Activated CD8-positive, alpha-beta memory T cell treated with anti-CD3 and anti-CD28 coated beads, Interleukin-2, amount 50 U/mL, for 1 hour (primary cell): ENCODE measurements around the gene ADGRE3.
"Not testable (repeated sequence)": the region's sequence is repeated elsewhere in the genome, so short reads cannot be mapped to it uniquely, and the experiment has no call there.

ENCODE experiments used
- DNase-seq: peaks from one replicate; pipeline ENCODE4 v3.0.0-alpha.2; 2020; ENCODE audit errors: extremely low read depth

The ADGRE3 gene

DNA sequence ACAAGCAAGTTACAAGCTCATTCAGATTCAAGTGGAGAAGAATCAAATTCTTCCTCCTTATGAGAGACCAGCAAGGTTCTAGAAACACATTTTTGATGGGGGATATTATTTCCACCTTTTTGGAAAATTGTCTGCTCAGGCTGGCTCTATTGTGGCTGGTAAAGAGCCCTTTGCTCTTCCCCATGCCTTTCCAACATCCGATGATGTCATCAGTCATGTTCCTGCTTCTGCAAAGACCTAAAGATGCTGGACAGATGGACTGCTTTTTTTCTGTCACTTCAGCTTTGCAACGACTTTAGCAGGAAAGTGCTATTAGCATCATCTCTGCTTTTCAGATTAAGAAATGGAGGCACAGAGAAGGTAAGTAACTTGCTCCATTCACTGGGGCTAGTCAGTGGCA, 4.2 kb downstream of the ADGRE3 start:
- DNase-seq = no peak

DNA sequence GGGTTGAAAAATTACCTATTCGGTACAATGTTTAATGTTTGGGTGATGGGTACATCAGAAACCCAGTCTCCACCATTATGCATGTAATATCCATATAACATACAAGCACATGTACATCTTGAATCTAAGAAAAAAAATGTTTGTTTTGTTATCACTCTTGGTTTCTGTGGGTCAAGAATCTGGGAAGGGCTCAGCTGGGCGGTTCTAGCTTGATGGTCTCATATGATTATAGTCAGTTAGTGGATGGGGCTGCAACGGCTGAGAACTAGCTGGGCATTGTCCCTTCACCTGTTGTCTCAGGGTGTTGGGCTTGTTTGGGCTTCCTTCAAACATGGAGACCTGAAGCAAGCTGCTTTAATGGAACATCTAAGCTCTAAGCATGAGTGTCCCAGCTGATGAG, 4.7 kb downstream of the ADGRE3 start:
- DNase-seq = no peak

GRCh38 chr19:14661372-14661924, 13.2 kb downstream of the ADGRE3 start:
- DNase-seq = no peak

DNA sequence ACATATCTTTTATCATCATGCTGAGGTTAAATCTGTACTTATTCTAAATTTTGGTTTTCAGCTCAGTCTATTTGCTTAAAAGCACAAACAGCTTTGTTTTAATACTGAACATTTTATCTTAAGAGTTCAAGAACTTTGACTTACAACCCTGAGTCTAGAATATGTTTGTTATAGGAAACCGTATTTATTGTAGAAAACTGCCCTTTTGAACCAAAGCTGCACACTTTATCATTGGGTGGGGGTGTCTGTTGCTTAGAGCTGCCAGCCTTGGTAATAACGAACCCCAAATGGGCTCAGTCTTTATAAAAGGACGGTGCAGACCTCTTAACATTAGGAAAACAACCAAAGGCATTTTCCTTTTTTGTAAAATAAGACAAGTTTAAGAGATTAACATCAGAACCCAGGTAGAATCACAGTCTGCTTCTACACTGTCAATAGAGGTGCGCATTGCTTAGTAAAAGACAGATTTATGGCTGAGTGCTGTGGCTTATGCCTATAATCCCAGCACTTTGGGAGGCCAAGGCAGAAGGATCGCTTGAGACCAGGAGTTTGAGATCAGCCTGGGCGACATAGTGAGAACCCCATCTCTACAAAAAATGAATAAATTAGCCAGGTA, 14.7 kb downstream of the ADGRE3 start:
- no peak for DNase-seq

GRCh38 chr19:14655726-14656125, 18.9 kb downstream of the ADGRE3 start:
- no peak for DNase-seq

DNA sequence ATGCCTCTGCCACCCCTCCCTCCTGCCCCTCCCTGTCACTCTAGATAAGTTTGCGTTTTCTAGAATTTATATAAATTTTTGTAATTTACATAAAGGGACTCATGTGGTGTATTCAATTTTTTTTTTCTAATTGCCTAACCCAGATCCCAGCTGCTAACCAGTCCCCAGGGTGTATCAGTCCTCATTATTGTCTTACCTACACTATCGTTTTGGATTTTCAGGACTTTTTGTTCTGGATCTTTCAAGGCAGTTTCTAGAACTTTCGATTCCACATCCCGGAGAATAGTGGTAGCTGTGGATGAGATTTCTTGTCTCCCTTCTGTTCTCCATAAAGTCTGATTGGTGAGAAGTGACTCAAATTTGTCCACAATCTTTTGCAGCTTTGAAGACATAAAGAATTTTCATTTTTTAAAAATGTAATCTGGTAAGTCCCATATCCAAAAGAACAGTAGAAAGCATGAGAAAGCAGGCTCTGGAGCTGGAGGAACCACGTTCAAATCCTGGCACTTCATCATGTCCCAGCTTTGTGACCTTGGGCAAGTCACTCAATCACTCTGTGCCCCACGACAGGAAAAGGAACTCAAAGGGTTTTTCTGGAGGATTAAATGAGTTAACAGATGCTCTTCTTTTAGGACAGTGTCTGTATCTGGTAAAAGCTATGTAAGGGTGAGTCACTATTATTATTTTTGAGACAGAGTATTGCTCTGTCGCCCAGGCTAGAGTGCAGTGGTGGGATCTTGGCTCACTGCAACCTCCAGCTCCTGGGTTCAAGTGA, 19.7 kb downstream of the ADGRE3 start:
- no peak for DNase-seq

GRCh38 chr19:14650161-14650560, 24.5 kb downstream of the ADGRE3 start:
- no peak for DNase-seq

DNA sequence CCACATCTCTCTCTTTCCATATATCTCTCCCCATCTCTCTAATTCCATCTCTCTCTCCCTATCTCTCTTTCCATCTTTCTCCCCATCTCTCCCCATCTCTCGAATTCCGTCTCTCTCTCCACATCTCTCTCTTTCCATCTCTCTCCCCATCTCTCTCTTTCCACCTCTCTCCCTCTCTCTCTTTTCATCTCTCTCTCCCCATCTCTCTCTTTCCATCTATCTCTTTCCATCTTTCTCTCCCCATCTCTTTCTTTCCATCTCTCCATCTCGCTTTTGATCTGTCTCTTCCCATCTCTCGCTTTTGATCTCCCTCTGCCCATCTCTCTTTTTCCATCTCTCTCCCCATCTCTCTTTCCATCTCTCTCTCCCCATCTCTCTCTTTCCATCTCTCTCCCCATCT, 25.6 kb downstream of the ADGRE3 start:
- no peak for DNase-seq

GRCh38 chr19:14648506-14648905, 26.1 kb downstream of the ADGRE3 start:
- DNase-seq = no peak

DNA sequence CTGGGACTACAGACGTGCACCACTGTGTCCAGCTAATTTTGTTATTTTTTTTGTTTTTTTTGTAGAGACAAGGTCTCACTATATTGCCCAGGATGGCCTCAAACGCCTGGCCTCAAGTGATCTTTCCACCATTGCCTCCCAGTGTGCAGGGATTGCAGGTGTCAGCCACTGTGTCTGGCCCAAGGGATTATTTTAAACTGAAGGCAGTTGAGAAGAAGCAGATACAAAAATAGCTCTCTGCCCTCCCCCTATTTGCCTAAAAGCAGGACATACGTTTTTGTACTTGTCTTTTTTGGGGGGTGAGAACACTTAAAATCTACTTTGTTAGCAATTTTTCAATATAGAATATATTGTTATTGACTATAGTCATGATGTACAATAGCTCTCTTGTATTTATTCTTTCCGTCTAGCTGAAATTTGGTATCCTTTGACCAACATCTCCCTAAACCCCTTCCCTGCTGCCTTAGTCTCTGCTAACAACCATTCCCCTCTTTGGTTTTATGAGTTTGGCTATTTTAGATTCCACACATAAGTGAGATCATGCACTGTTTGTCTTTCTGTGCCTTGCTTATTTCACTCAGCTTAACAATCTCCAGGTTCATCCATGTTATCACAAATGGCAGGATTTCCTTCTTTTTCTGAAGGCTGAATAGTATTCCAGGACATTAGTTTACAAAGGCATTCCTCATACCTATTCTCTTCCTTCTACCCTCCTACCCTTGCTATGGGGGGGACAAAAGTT, 34.9 kb downstream of the ADGRE3 start:
- no peak for DNase-seq

GRCh38 chr19:14632286-14632685, 42.4 kb downstream of the ADGRE3 start:
- DNase-seq = no peak

DNA sequence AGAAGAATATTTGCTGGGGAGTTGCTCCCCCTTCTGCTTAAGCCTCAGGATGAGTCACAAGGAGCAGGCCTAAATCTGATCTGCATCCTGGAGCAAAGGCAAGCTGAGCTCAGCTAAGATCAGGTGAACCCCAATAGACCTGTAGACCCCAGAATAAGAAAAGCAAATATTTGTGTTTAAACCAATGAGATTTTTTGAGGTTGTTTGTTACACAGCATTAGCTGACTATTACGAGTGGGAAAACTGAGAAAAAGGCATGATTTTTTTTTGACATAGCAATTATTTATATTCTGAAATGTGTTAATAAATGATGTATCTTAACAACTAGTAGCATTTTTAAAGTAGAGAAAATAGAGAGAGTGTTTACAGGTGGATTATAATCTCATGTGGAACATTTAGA, 45.1 kb downstream of the ADGRE3 start:
- DNase-seq = no peak

DNA sequence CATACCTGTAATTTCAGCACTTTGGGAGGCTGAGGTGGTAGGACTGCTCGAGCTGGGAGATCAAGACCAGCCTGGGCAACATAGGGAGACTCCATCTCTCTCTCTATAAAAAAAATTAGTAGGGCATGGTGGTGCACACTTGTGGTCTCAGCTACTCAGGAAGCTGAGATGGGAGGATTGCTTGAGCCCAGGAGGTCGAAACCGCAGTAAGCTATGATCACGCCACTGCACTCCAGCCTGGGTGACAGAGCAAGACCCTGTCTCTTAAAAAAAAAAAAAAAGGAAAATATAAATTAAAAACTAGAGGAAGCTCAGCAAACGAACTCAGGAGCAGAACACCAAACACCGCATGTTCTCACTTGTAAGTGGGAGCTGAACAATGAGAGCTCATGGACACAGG, 50.2 kb downstream of the ADGRE3 start:
- DNase-seq = not testable (repeated sequence)

- DNase-seq = no peak
Measured at GRCh38 chr19:14619404-14619803, 55.2 kb downstream of the ADGRE3 start.

- no peak for DNase-seq
Measured at GRCh38 chr19:14616407-14616806, 58.2 kb downstream of the ADGRE3 start.

GRCh38 chr19:14615623-14616022, 59.0 kb downstream of the ADGRE3 start:
- no peak for DNase-seq

DNA sequence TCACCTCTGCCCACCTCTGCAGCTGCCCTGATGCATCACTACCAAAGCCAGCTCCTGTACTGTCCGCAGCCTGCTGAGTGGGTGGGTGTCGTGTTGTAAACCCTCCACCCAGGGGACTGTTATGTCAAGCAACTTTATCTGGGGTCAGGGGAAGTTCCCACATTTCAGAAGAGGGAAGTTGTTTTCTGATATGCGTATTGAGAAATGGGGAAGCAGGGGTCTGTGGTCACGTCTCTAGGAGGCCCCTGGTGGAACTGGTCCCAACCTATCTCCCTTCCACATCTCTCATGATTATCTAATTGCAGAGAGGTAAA, 60.6 kb downstream of the ADGRE3 start:
- DNase-seq = no peak

GRCh38 chr19:14613399-14614098, 61.1 kb downstream of the ADGRE3 start:
- DNase-seq = not testable (repeated sequence)

DNA sequence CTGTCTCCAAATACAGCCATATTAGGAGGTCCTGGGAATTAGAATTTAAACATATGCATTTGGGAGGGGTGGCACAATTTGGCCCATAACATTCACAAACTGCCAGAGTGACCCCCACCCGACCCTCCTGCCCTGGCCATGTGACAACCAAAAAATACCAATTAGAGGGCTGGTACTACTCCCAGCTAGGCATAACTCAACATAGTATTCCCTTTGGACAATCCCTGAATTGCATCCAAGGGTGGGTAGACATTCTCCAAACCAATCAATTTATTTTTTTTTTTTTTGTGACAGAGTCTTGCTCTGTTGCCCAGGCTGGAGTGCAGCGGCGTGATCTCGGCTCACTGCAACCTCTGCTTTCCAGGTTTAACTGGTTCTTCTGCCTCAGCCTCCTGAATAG, 62.0 kb downstream of the ADGRE3 start:
- no peak for DNase-seq

DNA sequence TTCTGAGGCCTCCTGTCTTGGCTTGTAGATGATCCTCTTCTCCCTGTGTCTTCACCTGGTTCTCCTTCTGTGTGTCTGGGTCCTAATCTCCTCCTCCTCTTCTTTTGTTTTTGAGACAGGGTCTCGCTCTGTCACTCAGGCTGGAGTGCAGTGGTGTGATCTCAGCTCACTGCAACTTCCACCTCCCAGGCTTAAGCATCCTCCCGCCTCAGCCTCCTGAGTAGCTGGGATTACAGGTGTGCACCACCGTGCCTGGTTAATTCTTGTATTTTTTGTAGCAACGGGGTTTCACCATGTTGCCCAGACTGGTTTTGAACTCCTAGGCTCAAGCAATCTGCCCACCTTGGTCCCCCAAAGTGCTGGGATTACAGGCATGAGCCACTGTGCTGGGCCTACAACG, 62.4 kb downstream of the ADGRE3 start:
- not testable (repeated sequence) for DNase-seq

- no peak for DNase-seq
Measured at GRCh38 chr19:14611051-14611450, 63.6 kb downstream of the ADGRE3 start.

- DNase-seq = no peak
Measured at GRCh38 chr19:14606627-14607026, 68.0 kb downstream of the ADGRE3 start.
